ENCODE measurements around the gene KCNJ8. TPM values are rescaled to one million over a fixed set of nuclear protein-coding genes. Genes with fewer than 3 reads are reported as not detected.
A peak's percentile ranks its signal among the peaks of the same experiment; 100 is the strongest.
"Not testable (repeated sequence)": the region's sequence is repeated elsewhere in the genome, so short reads cannot be mapped to it uniquely, and the experiment has no call there.

Gene KCNJ8
- total and polyA plus RNA-seq, 4 donors = 10.9 to 44.2 (median 27.2) TPM

GRCh38 chr12:21786041-21786531, 11.6 kb upstream of the KCNJ8 start:
- H3K9ac ChIP-seq (ENCODE audit: low read depth in 1 of 2, low read length in 2 of 2) = no peak overlapping the region
- TF ChIP-seq JUND (IDR thresholded peaks at IDR 0.05) = no peak
- TF ChIP-seq GABPA (IDR thresholded peaks at IDR 0.05 in 1 of 2, conservative IDR thresholded peaks at IDR 0.05 in 1 of 2) = no peak
- TF ChIP-seq RAD21 (IDR thresholded peaks at IDR 0.05) = no peak
- no peak for TF ChIP-seq TAF1 (conservative IDR thresholded peaks at IDR 0.05)
- no peak for TF ChIP-seq EGR1 (IDR thresholded peaks at IDR 0.05; ENCODE audit: low read depth in 2 of 2)
- no peak for TF ChIP-seq SP1 (IDR thresholded peaks at IDR 0.05)
- H3K9me3 ChIP-seq (ENCODE audit: control insufficient read depth in 4 of 4, low read length in 3 of 4) = no peaks in the 10 kb centered on the region
- no peak for DNase-seq (ENCODE audit: low spot score)
- H3K36me3 ChIP-seq (ENCODE audit: control insufficient read depth in 4 of 4, insufficient read depth in 3 of 4, low read depth in 1 of 4, low read length in 3 of 4) = no peaks in the 10 kb centered on the region
- H3K4me1 ChIP-seq (ENCODE audit: control insufficient read depth in 4 of 4, insufficient read depth in 4 of 4, low read length in 3 of 4) = peaks cover 4 to 8% (median 5%) of the 10 kb centered on the region in 4 donors
- WGBS = 87% methylated on average over 3 of the region's 3 CpGs
- H3K4me3 ChIP-seq (ENCODE audit: low read depth in 1 of 3, low read length in 3 of 3) = no peak overlapping the region
- no peak overlapping the region for H3K27ac ChIP-seq (ENCODE audit: low read depth in 1 of 2, low read length in 2 of 2)
- H3K27me3 ChIP-seq (ENCODE audit: control insufficient read depth in 4 of 4, insufficient read depth in 4 of 4, low read length in 3 of 4) = no peaks in the 10 kb centered on the region

DNA sequence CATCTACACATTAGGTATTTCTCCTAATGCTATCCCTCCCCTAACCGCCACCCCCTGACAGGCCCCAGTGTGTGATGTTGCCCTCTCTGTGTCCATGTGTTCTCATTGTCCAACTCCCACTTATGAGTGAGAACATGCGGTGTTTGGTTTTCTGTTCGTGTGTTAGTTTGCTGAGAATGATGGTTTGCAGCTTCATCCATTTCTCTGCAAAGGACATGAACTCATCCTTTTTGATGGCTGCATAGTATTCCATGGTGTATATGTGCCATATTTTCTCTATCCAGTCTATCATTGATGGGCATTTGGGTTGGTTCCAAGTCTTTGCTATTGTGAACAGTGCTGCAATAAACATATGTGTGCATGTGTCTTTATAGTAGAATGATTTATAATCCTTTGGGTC, 8.2 kb upstream of the KCNJ8 start:
- H3K36me3 ChIP-seq (ENCODE audit: control insufficient read depth in 4 of 4, insufficient read depth in 3 of 4, low read depth in 1 of 4, low read length in 3 of 4); H3K9ac ChIP-seq (ENCODE audit: low read depth in 1 of 2, low read length in 2 of 2); H3K9me3 ChIP-seq (ENCODE audit: control insufficient read depth in 4 of 4, low read length in 3 of 4); H3K4me1 ChIP-seq (ENCODE audit: control insufficient read depth in 4 of 4, insufficient read depth in 4 of 4, low read length in 3 of 4); H3K27me3 ChIP-seq (ENCODE audit: control insufficient read depth in 4 of 4, insufficient read depth in 4 of 4, low read length in 3 of 4); H3K4me3 ChIP-seq (ENCODE audit: low read depth in 1 of 3, low read length in 3 of 3); H3K27ac ChIP-seq (ENCODE audit: low read depth in 1 of 2, low read length in 2 of 2); DNase-seq (ENCODE audit: low spot score): not testable (repeated sequence)
- 96% methylated on average over 3 of the region's 3 CpGs for WGBS

DNA sequence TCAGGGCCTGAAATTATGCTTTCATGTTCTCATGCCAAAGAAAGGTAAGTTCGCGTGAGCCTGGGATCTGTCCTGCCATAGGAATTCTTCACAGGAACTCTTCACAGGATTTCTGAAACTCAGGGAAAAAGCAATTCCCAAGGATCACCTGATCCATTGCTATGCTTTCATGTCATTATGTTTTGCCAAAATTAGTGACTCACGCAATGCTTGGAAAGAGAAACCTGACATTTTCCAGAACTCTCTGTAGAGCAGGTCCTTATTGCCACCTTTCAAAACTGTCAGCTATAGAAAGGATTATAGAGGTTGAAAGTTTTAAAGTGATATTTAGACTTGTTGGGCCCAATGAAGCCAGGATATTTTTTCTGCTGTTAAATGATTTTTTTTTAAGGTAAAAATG, 6.3 kb upstream of the KCNJ8 start:
- Histone ChIP-seq H3K9me3 (ENCODE audit: control insufficient read depth in 4 of 4, low read length in 3 of 4) (no peaks in the 10 kb centered on the region), H3K27me3 (ENCODE audit: control insufficient read depth in 4 of 4, insufficient read depth in 4 of 4, low read length in 3 of 4) (no peaks in the 10 kb centered on the region), H3K9ac (ENCODE audit: low read depth in 1 of 2, low read length in 2 of 2) (peak overlapping the region in 1 of 2 donors; percentile 42), H3K36me3 (ENCODE audit: control insufficient read depth in 4 of 4, insufficient read depth in 3 of 4, low read depth in 1 of 4, low read length in 3 of 4) (no peaks in the 10 kb centered on the region), H3K4me1 (ENCODE audit: control insufficient read depth in 4 of 4, insufficient read depth in 4 of 4, low read length in 3 of 4) (peaks cover 2 to 8% (median 3%) of the 10 kb centered on the region in 4 donors), H3K27ac (ENCODE audit: low read depth in 1 of 2, low read length in 2 of 2) (peak overlapping the region; percentile 54 to 70), H3K4me3 (ENCODE audit: low read depth in 1 of 3, low read length in 3 of 3) (no peak overlapping the region)
- DNase-seq (ENCODE audit: low spot score) = no peak
- 56% methylated on average over 3 of the region's 3 CpGs for WGBS
- no peak for TF ChIP-seq HNF4G (IDR thresholded peaks at IDR 0.05)
- TF ChIP-seq RXRA (IDR thresholded peaks at IDR 0.05) = peak in 1 of 2 donors; percentile 31
- peak in 1 of 2 donors; percentile 23 for TF ChIP-seq RAD21 (IDR thresholded peaks at IDR 0.05)
- TF ChIP-seq EGR1 (IDR thresholded peaks at IDR 0.05; ENCODE audit: low read depth in 2 of 2) = peak in 1 of 2 donors; percentile 31
- peak in 1 of 2 donors; percentile 91 for TF ChIP-seq JUND (IDR thresholded peaks at IDR 0.05)
- TF ChIP-seq YY1 (IDR thresholded peaks at IDR 0.05) = peak; percentile 49
- no peak for TF ChIP-seq FOXA1 (IDR thresholded peaks at IDR 0.05)
- TF ChIP-seq HNF4A (conservative IDR thresholded peaks at IDR 0.05) = peak in 1 of 2 donors; percentile 23

GRCh38 chr12:21776175-21776574, 1.7 kb upstream of the KCNJ8 start:
- H3K36me3 ChIP-seq (ENCODE audit: control insufficient read depth in 4 of 4, insufficient read depth in 3 of 4, low read depth in 1 of 4, low read length in 3 of 4) = no peaks in the 10 kb centered on the region
- H3K9ac ChIP-seq (ENCODE audit: low read depth in 1 of 2, low read length in 2 of 2) = peak overlapping the region in 1 of 2 donors; percentile 97
- WGBS = 42% methylated on average over 3 of the region's 3 CpGs
- H3K27me3 ChIP-seq (ENCODE audit: control insufficient read depth in 4 of 4, insufficient read depth in 4 of 4, low read length in 3 of 4) = no peaks in the 10 kb centered on the region
- H3K9me3 ChIP-seq (ENCODE audit: control insufficient read depth in 4 of 4, low read length in 3 of 4) = no peaks in the 10 kb centered on the region
- H3K4me1 ChIP-seq (ENCODE audit: control insufficient read depth in 4 of 4, insufficient read depth in 4 of 4, low read length in 3 of 4) = peaks cover 2 to 18% (median 6%) of the 10 kb centered on the region in 4 donors
- DNase-seq (ENCODE audit: low spot score) = no peak
- no peak overlapping the region for H3K4me3 ChIP-seq (ENCODE audit: low read depth in 1 of 3, low read length in 3 of 3)
- peak overlapping the region; percentile 98 for H3K27ac ChIP-seq (ENCODE audit: low read depth in 1 of 2, low read length in 2 of 2)
- TF ChIP-seq YY1 (IDR thresholded peaks at IDR 0.05) = peak; percentile 36
- no peak for TF ChIP-seq JUND (IDR thresholded peaks at IDR 0.05)
- no peak for TF ChIP-seq ATF3 (IDR thresholded peaks at IDR 0.05)
- TF ChIP-seq MAX (IDR thresholded peaks at IDR 0.05) = no peak
- TF ChIP-seq ZBTB33 (IDR thresholded peaks at IDR 0.05) = no peak
- TF ChIP-seq RXRA (IDR thresholded peaks at IDR 0.05) = peak; percentile 62
- no peak for TF ChIP-seq TAF1 (conservative IDR thresholded peaks at IDR 0.05)
- TF ChIP-seq NR2F2 (IDR thresholded peaks at IDR 0.05) = no peak
- TF ChIP-seq, protein P1, sequence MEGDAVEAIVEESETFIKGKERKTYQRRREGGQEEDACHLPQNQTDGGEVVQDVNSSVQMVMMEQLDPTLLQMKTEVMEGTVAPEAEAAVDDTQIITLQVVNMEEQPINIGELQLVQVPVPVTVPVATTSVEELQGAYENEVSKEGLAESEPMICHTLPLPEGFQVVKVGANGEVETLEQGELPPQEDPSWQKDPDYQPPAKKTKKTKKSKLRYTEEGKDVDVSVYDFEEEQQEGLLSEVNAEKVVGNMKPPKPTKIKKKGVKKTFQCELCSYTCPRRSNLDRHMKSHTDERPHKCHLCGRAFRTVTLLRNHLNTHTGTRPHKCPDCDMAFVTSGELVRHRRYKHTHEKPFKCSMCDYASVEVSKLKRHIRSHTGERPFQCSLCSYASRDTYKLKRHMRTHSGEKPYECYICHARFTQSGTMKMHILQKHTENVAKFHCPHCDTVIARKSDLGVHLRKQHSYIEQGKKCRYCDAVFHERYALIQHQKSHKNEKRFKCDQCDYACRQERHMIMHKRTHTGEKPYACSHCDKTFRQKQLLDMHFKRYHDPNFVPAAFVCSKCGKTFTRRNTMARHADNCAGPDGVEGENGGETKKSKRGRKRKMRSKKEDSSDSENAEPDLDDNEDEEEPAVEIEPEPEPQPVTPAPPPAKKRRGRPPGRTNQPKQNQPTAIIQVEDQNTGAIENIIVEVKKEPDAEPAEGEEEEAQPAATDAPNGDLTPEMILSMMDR (IDR thresholded peaks at IDR 0.05; ENCODE audit: low read depth, low read length, missing input control) = no peak
- peak in 1 of 2 donors; percentile 10 for TF ChIP-seq RAD21 (IDR thresholded peaks at IDR 0.05)
